PC-3 (cell line): Measurements from ENCODE around the gene CAMK1D. TPM values are rescaled to one million over a fixed set of nuclear protein-coding genes. Genes with fewer than 3 reads are reported as not detected.

Experiments
- ATAC-seq: fragments of 200-7000 bp; cut with Tn5 transposase; 2 replicates; pipeline ENCODE4 v1.9.1; 2020; ENCODE audit warnings: mild to moderate bottlenecking, moderate library complexity
- BruUV-seq: library from RNA; stranded (reverse); fragments of 400-500 nt; replicated peaks from 2 replicates; lab custom pipeline; 2021; lab: Mats Ljungman, UMichigan
- CTCF ChIA-PET: fragments of 300-600 bp; sonication (Branson Sonifier 250); formaldehyde crosslinking; loops from one replicate; lab custom pipeline; 2022; ENCODE audit warnings: antibody characterized with exemption; lab: Charles Lee
- POLR2A ChIA-PET: fragments of 300-600 bp; sonication (Branson Sonifier 250); formaldehyde crosslinking; loops from one replicate; lab custom pipeline; 2022; ENCODE audit warnings: antibody characterized with exemption; ENCODE audit not compliant: unreplicated experiment; lab: Charles Lee
- DNase-seq: peaks from one replicate; pipeline ENCODE4 v3.0.0-alpha.2; 2015
- H2AFZ ChIP-seq: fragments of 300-600 bp; sonication (generic); 2 replicates; pipeline ENCODE4 v1.6.0; 2016; ENCODE audit warnings: antibody characterized with exemption, low read length
- H3F3A ChIP-seq: fragments of 300-600 bp; sonication (generic); one replicate; pipeline ENCODE4 v1.6.0; 2017; ENCODE audit warnings: antibody characterized with exemption, low read length, control low read depth, mild to moderate bottlenecking; ENCODE audit not compliant: unreplicated experiment
- H3K27ac ChIP-seq: fragments of 300-600 bp; sonication (generic); 2 replicates; pipeline ENCODE4 v1.5.1; 2016; ENCODE audit warnings: mild to moderate bottlenecking, low read length
- H3K27me3 ChIP-seq: fragments of 300-600 bp; sonication (generic); 2 replicates; pipeline ENCODE4 v1.6.1; 2016; ENCODE audit warnings: low read length, mixed read lengths
- H3K36me3 ChIP-seq: fragments of 300-600 bp; sonication (generic); 2 replicates; pipeline ENCODE4 v1.6.1; 2016; ENCODE audit warnings: low read depth, mixed run types, low read length, mixed read lengths
- H3K4me1 ChIP-seq: fragments of 300-600 bp; sonication (generic); 2 replicates; pipeline ENCODE4 v1.5.1; 2016; ENCODE audit warnings: low read length; ENCODE audit not compliant: insufficient read depth
- H3K4me2 ChIP-seq: fragments of 300-600 bp; sonication (generic); 2 replicates; pipeline ENCODE4 v1.6.0; 2016; ENCODE audit warnings: low read length
- H3K4me3 ChIP-seq: fragments of 300-600 bp; sonication (generic); 2 replicates; pipeline ENCODE4 v1.5.1; 2016; ENCODE audit warnings: mild to moderate bottlenecking, low read length, mixed read lengths
- H3K79me2 ChIP-seq: fragments of 300-600 bp; sonication (generic); 2 replicates; pipeline ENCODE4 v1.6.1; 2017; ENCODE audit warnings: low read length, mixed read lengths
- H3K9ac ChIP-seq: fragments of 300-600 bp; sonication (generic); 2 replicates; pipeline ENCODE4 v1.6.0; 2016; ENCODE audit warnings: mild to moderate bottlenecking, low read length
- H3K9me2 ChIP-seq: fragments of 300-600 bp; sonication (generic); replicated peaks from 2 replicates; pipeline ENCODE4 v1.6.1; 2016; ENCODE audit warnings: mixed run types, low read length, mixed read lengths
- H3K9me3 ChIP-seq: fragments of 300-600 bp; sonication (generic); 2 replicates; pipeline ENCODE4 v1.6.1; 2016; ENCODE audit warnings: low read length, mixed read lengths
- H4K20me1 ChIP-seq: fragments of 300-600 bp; sonication (generic); 2 replicates; pipeline ENCODE4 v1.6.1; 2016; ENCODE audit warnings: low read length, mixed read lengths
- EZH2 ChIP-seq: fragments of 300-600 bp; sonication (generic); IDR thresholded peaks from one replicate; pipeline ENCODE4 v1.6.1; 2017; ENCODE audit warnings: antibody characterized with exemption, mild to moderate bottlenecking, low read length; ENCODE audit not compliant: unreplicated experiment
- EZH2phosphoT487 ChIP-seq: fragments of 300-600 bp; sonication (generic); IDR thresholded peaks from 2 replicates; pipeline ENCODE4 v1.6.1; 2018; ENCODE audit warnings: mild to moderate bottlenecking, antibody characterized with exemption, low read length, borderline replicate concordance
- intact Hi-C: fragments of 100-400 bp; cut with micrococcal nuclease; formaldehyde crosslinking; loops from 2 replicates; pipeline ENCODE4 v1.9.0; 2023
- total RNA-seq: library from RNA; depleted of rRNA; stranded (reverse); fragments of >200 nt; gene quantifications from 2 replicates; pipeline ENCODE4 v1.2.3, GENCODE V29; 2014
- TF ChIP-seq, protein P1 (sequence below): fragments of 300-600 bp; sonication (generic); conservative IDR thresholded peaks from 2 replicates; pipeline ENCODE4 v1.5.1; 2017; ENCODE audit warnings: antibody characterized with exemption, low read depth, mild to moderate bottlenecking, low read length

The CAMK1D gene
- total RNA-seq, 1 experiment from 2014 or later, result 1.3 TPM

DNA sequence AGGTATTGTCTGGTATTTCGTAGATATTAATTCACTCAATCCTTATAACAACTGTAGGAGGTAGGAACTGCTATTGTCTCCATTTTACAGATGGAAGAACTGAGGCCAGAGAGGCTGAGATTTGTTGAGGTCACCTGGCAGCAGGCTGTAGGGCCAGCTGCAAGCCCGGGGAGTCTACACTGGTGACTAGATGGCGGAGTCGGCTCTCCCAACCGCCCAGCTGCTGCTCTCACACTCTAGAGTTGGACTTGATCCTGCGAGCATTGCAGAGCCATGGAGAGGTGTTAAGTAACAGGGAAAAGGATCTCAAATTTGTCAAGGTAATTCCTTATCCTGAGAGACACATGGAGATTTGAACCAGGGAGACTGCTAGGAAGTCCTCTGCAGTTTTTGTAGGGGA is 124.1 kb downstream of the CAMK1D start:
- no peaks in the 10 kb centered on the region for H3F3A ChIP-seq
- no peaks in the 10 kb centered on the region for H3K79me2 ChIP-seq
- DNase-seq (no peak), ATAC-seq (no peak)
- no peak overlapping the region for H2AFZ ChIP-seq
- no peaks in the 10 kb centered on the region for H3K9me3 ChIP-seq
- ChIA-PET CTCF (no interaction called here), POLR2A (no interaction called here)
- H3K4me1 ChIP-seq, result peaks cover 6% of the 10 kb centered on the region; the same call in 1 of the 2 replicates
- no peaks in the 10 kb centered on the region for H4K20me1 ChIP-seq
- H3K36me3 ChIP-seq, result no peaks in the 10 kb centered on the region
- no peaks in the 10 kb centered on the region for H3K27me3 ChIP-seq
- H3K4me3 ChIP-seq, result no peak overlapping the region
- no peak overlapping the region for H3K9ac ChIP-seq
- no peaks in the 10 kb centered on the region for H3K9me2 ChIP-seq
- TF ChIP-seq EZH2, result no peak
- TF ChIP-seq EZH2phosphoT487, result no peak
- TF ChIP-seq, protein P1, sequence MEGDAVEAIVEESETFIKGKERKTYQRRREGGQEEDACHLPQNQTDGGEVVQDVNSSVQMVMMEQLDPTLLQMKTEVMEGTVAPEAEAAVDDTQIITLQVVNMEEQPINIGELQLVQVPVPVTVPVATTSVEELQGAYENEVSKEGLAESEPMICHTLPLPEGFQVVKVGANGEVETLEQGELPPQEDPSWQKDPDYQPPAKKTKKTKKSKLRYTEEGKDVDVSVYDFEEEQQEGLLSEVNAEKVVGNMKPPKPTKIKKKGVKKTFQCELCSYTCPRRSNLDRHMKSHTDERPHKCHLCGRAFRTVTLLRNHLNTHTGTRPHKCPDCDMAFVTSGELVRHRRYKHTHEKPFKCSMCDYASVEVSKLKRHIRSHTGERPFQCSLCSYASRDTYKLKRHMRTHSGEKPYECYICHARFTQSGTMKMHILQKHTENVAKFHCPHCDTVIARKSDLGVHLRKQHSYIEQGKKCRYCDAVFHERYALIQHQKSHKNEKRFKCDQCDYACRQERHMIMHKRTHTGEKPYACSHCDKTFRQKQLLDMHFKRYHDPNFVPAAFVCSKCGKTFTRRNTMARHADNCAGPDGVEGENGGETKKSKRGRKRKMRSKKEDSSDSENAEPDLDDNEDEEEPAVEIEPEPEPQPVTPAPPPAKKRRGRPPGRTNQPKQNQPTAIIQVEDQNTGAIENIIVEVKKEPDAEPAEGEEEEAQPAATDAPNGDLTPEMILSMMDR, result no peak
- H3K27ac ChIP-seq, result no peak overlapping the region
- no TSS peak for BruUV-seq
- H3K4me2 ChIP-seq, result no peak overlapping the region
- intact Hi-C loops, result no loop called here

DNA sequence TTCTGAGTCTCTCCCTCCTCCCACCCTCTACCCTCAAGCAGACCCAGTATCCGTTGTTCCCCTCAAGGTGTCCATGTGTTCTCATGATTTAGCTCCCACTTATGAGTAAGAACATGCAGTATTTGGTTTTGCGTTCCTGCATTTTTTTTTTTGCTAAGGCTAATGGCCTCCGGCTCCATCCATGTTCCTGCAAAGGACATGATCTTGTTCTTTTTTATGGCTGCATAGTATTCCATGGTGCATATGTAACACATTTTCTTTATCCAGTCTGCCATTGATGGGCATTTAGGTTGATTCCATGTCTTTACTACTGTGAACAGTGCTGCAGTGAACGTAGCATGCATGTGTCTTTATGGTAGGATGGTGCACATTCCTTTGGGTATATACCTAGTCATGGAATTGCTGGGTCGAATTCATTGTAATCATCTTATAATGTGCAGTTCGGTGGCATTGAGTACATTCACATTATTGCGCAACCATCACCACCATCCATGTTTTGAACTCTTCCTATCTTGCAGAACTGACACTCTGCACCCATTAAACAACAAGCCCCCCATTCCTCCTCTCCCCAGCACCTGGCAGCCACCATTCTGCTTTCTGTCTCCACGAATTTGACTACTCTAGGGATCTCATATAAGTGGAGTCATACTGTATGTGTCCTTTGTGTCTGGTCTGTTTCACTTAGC is 125.5 kb downstream of the CAMK1D start:
- no peak overlapping the region for H3K9ac ChIP-seq
- H2AFZ ChIP-seq, result no peak overlapping the region
- no peaks in the 10 kb centered on the region for H3K4me1 ChIP-seq
- H3K27ac ChIP-seq, result no peak overlapping the region
- no peaks in the 10 kb centered on the region for H3K79me2 ChIP-seq
- H3K36me3 ChIP-seq, result no peaks in the 10 kb centered on the region
- no peaks in the 10 kb centered on the region for H3K27me3 ChIP-seq
- TF ChIP-seq EZH2phosphoT487 (no peak), EZH2 (no peak)
- TF ChIP-seq, protein P1, result no peak
- no peak overlapping the region for H3K4me3 ChIP-seq
- BruUV-seq, result no TSS peak
- H3K4me2 ChIP-seq, result no peak overlapping the region
- H3K9me3 ChIP-seq, result no peaks in the 10 kb centered on the region
- no peaks in the 10 kb centered on the region for H4K20me1 ChIP-seq
- ChIA-PET CTCF (no interaction called here), POLR2A (no interaction called here)
- H3F3A ChIP-seq, result no peaks in the 10 kb centered on the region
- H3K9me2 ChIP-seq, result no peaks in the 10 kb centered on the region
- intact Hi-C loops, result no loop called here
- DNase-seq (no peak), ATAC-seq (no peak)

DNA sequence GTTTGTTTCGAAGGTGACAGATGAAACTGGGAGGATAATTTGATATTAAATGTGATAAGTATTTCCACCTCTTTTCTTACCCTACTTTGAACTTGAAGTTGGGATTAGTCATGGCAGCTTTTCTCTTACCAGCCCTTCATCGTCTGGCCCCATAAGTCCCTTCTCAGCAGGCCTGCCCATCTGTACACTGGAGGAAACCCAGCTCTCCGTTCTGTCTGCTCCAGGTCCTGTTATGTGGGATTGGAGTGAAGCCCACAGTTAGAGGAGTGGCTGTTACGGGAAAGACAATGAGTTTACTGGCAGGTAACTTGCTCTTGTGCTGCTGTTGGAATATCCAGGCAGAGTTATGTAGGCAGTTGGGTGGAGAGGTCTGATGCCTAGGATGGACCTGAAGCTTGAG is 127.3 kb downstream of the CAMK1D start:
- no peaks in the 10 kb centered on the region for H4K20me1 ChIP-seq
- H3K9ac ChIP-seq, result no peak overlapping the region
- CTCF ChIA-PET, result no interaction called here
- no peaks in the 10 kb centered on the region for H3K79me2 ChIP-seq
- no TSS peak for BruUV-seq
- ATAC-seq, result no peak
- H3K4me2 ChIP-seq, result no peak overlapping the region
- DNase-seq, result no peak
- no peaks in the 10 kb centered on the region for H3K9me3 ChIP-seq
- no peak for TF ChIP-seq EZH2
- no peak for TF ChIP-seq EZH2phosphoT487
- TF ChIP-seq, protein P1, result no peak
- H3K27ac ChIP-seq, result no peak overlapping the region
- intact Hi-C loops, result no loop called here
- no peaks in the 10 kb centered on the region for H3K9me2 ChIP-seq
- H3K4me1 ChIP-seq, result no peaks in the 10 kb centered on the region
- no peaks in the 10 kb centered on the region for H3F3A ChIP-seq
- no peak overlapping the region for H3K4me3 ChIP-seq
- no peak overlapping the region for H2AFZ ChIP-seq
- H3K36me3 ChIP-seq, result no peaks in the 10 kb centered on the region
- H3K27me3 ChIP-seq, result no peaks in the 10 kb centered on the region
- POLR2A ChIA-PET, result no interaction called here
